Immature natural killer cell (primary cell): ENCODE data around the gene RFNG. TPM values are rescaled to one million over a fixed set of nuclear protein-coding genes. Genes with fewer than 3 reads are reported as not detected.

Source experiments
- DNase-seq, 3 donors: peaks; one replicate each; pipeline ENCODE4 v3.0.0; 2022; ENCODE audit warnings: mixed read lengths in 1 of 3
- H3K27ac Mint-ChIP-seq, 6 donors: one replicate each; pipeline ENCODE4 v1.8.0; 2020; ENCODE audit warnings: mixed read lengths in 6 of 6, mild to moderate bottlenecking in 5 of 6, inconsistent platforms in 4 of 6, moderate library complexity in 3 of 6
- H3K27me3 Mint-ChIP-seq, 3 donors: one replicate each; pipeline ENCODE4 v1.8.0; 2020 to 2021; ENCODE audit warnings: low read depth in 3 of 3, mild to moderate bottlenecking in 3 of 3, mixed read lengths in 3 of 3, moderate library complexity in 3 of 3, inconsistent platforms in 1 of 3
- H3K36me3 Mint-ChIP-seq, 3 donors: one replicate each; pipeline ENCODE4 v1.8.0; 2020; ENCODE audit warnings: mixed read lengths in 3 of 3, inconsistent platforms in 2 of 3, mild to moderate bottlenecking in 2 of 3
- H3K4me1 Mint-ChIP-seq, 2 donors: one replicate each; pipeline ENCODE4 v1.8.0; 2020; ENCODE audit warnings: inconsistent platforms in 2 of 2, mild to moderate bottlenecking in 2 of 2, mixed read lengths in 2 of 2, moderate library complexity in 1 of 2
- H3K4me3 Mint-ChIP-seq, 5 donors: one replicate each; pipeline ENCODE4 v1.8.0; 2020; ENCODE audit warnings: mild to moderate bottlenecking in 5 of 5, mixed read lengths in 5 of 5, inconsistent platforms in 3 of 5, moderate library complexity in 3 of 5
- H3K9me3 Mint-ChIP-seq, 6 donors: one replicate each; pipeline ENCODE4 v1.8.0; 2020; ENCODE audit warnings: mild to moderate bottlenecking in 6 of 6, mixed read lengths in 6 of 6, inconsistent platforms in 4 of 6, moderate library complexity in 3 of 6
- polyA plus RNA-seq, 3 donors: library from polyadenylated mRNA; unstranded; fragments of 300-500 nt; fragmentation: Illumina TruSeq; gene quantifications; one replicate each; pipeline ENCODE4 v1.2.3, GENCODE V29; 2021

RFNG gene, protein sequence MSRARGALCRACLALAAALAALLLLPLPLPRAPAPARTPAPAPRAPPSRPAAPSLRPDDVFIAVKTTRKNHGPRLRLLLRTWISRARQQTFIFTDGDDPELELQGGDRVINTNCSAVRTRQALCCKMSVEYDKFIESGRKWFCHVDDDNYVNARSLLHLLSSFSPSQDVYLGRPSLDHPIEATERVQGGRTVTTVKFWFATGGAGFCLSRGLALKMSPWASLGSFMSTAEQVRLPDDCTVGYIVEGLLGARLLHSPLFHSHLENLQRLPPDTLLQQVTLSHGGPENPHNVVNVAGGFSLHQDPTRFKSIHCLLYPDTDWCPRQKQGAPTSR
- polyA plus RNA-seq, result 1 to 10 TPM; 2.2 to 3.7 (median 3.2) TPM

DNA sequence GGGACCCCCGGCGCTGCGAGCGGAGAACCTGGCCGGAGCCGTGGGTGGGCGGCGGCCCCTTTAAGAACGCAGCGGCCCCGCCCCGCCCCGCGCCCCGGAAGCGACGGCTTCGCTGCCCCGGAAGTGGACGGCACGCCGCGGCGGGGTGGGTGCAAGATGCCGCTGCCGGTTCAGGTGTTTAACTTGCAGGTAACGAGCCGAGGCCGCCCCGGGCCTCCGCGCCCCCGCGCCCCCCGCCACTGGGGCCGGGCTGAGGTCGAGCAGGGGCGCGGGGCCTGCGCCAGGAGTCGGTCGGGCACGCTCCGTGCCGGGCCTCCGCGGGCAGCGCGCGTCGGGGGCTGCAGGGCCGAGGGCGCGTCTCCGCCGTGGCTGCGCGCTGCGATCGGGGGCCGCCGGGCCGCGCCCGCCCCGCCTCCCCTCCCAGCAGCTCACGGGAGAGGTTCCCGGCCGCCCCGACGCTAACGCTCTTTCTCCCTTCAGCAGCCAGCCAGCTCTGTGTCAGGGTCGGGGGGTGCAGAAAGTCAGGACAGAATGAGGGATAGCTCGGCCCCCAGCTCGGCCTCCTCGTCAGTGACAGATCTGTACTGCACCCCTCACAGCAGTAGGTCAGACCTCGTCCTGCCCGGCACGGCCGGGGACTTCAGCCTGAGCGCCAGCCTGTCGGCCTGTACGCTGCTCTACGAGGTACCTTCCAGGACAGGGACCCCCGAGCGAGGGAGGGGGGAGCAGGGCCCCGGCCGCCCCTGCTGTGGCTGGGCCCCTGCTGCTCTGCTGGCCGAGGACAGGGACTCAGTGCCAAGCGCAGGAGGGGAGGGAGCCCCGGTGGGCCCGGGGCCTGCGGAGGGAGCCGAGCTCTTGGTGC, at the start of gene RFNG, which contains the start of gene GPS1:
Gene RFNG, minus strand, starts transcription at position 36 of the 862 bp plus-strand sequence. CDS start 45 bp downstream, outside the sequence.
Gene GPS1, plus strand, starts transcription at position 123 of the 862 bp plus-strand sequence. Its CDS starts 34 bp downstream, at position 157.
- Mint-ChIP-seq H3K4me1 (peaks cover 7 to 25% of the 10 kb centered on the region in 2 donors), H3K9me3 (no peaks in the 10 kb centered on the region), H3K27ac (peak within 1 kb of the TSS in 4 of 6 donors; percentile 14 to 84 (median 74)), H3K36me3 (no peaks in the 10 kb centered on the region), H3K27me3 (peaks cover 0 to 2% (median 0%) of the 10 kb centered on the region in 3 donors), H3K4me3 (peak within 1 kb of the TSS; percentile 79 to 87 (median 80))
- peak; percentile 69 to 73 (median 73) for DNase-seq

DNA sequence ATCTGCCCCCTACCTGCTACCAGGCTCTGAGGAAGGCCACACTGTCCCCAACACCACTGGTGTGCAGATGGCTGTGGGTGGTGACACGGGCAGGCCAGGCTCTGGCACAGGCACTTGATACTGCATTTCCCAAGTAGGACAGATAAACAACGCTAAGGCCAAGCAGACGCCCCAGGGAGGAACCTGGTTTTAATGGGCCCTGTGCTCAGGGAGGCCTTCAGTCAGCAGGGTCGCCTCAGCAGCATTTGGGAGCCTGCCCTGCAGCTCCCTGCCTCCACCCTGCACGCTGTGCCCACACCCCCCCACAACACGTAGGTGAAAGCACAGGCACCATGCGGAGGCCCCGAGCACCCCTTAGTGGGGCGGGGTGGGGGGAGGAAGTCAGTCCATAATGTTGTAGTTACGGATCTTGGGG, 49.7 kb upstream of the RFNG start:
- no peak overlapping the region for H3K4me3 Mint-ChIP-seq
- no peaks in the 10 kb centered on the region for H3K9me3 Mint-ChIP-seq
- H3K4me1 Mint-ChIP-seq, result peaks cover 5 to 15% of the 10 kb centered on the region in 2 donors
- H3K27ac Mint-ChIP-seq, result no peak overlapping the region
- no peak for DNase-seq
- peaks cover 0 to 8% (median 0%) of the 10 kb centered on the region in 3 donors for H3K27me3 Mint-ChIP-seq
- no peaks in the 10 kb centered on the region for H3K36me3 Mint-ChIP-seq

DNA sequence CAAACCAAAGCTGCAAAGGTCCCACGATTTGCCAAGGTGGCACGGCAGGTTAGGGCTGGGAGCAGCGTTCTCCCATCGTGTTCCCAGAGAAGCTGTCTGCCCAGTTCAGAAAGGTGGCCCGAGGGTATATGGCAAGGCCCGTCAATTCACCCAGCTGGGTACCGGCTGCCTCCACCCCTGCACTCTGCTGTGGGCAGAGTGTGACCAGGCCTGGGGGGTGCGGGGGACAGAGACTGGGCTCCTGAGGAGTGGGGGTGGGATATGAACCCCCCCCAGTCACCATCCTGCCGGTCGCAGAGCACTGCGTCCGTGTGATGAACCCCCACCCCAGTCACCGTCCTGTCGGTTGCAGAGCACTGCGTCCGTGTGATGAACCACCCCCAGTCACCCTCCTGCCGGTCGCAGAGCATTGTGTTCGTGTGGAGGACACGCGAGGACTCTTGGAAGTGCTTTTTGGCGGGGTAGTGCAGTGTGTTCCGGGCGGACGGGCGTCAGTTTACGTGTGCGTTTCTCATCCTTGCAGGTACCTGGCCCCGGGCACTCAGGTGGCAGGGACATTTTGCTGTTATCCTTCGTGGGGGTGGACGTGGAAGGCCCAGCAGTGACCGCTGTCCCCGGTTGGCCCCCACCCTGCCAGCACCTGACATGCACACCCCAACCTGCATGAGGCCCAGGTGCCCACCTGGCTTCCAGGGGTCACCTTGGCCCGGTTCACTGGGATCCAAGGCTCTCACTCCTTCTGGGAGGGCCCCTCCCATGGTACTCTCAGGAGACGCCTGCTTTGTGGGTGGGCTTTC, 49.1 kb upstream of the RFNG start:
- Mint-ChIP-seq H3K9me3 (no peaks in the 10 kb centered on the region), H3K4me3 (peak overlapping the region in 3 of 5 donors; percentile 30 to 74 (median 66)), H3K27ac (no peak overlapping the region), H3K4me1 (peaks cover 0 to 12% of the 10 kb centered on the region in 2 donors), H3K36me3 (no peaks in the 10 kb centered on the region), H3K27me3 (peaks cover 0 to 8% (median 0%) of the 10 kb centered on the region in 3 donors)
- DNase-seq, result no peak

DNA sequence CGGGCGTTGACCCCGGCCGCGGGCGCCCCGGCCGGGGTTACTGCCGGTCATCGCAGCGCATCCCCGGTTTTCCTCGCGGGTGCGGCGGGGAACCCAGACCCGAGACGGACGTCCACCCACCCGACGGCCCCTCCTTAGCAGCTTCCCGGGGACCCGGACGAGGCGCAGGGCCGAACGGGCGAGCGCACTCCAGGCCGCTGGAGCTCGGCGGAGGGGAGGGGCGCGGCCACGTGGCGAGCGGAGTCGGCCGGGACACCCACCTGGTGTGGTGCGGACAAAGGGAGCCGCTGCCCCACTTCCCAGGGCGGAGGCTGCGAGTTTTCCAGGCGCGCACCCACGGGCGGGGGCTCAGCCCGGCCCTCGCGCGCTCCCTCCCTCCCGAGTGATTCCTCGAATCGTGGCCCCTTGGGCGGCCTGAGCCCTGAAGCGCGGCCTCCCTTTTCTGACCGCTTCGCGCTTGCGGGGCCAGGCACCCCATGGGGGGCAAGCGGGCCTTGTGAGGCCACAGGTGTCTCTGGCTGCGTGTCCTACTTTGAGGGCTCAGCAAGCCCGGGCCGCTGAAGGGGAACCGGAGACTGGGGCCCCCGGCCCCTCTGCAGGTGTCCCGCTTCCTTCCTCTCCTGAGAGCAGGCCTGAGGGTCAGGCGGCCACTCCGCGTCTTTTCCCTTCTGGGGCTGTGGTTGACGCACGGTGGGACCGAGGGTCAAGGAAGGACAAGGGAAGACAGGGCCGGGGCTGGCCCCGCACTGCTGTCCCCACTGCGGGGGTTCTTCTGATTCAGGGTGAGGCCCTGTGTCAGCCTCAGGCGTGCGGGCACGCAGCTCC, 47.5 kb upstream of the RFNG start:
- Mint-ChIP-seq H3K9me3 (no peaks in the 10 kb centered on the region), H3K27ac (peak overlapping the region in 5 of 6 donors; percentile 34 to 82 (median 43)), H3K36me3 (no peaks in the 10 kb centered on the region), H3K4me3 (peak overlapping the region; percentile 62 to 79 (median 66)), H3K27me3 (peaks cover 0 to 8% (median 0%) of the 10 kb centered on the region in 3 donors), H3K4me1 (peaks cover 0 to 9% of the 10 kb centered on the region in 2 donors)
- no peak for DNase-seq

DNA sequence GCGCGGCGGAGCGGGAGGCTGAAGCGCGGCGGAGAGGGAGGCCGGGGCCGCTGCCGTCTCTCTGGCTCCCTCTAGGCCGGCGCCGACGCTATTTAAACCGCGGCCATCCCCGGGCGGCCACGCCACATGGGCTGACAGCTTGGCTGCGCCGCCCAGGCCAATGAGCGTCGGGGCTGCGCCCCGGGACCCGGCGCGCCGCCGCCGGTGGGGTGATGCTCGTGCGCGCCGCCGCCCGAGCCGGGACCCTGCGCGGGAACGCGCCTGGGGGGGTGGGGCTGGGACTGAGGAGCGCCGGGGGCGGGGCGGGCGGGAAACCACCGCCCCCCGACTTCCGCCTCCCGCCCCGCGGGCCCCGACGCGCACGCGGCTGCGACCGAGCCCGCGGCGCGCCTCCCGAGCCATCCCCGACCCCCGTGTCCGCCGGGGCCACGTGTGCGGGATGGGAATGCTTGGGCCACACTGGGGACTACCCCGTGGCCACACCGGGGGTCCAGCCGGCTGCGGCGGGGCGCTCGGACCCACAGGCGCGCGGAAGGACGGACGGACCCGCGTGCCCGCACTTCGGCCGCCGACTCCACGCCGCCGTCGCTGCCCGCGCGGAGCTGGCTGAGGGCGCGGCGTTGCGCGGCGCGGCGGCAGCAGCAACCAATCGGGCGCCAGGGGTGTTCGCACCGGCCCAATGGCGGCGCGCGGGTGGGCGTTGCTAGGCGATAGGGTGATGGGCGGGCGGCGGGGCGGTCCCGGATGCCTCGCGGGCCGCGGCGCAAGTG, 46.7 kb upstream of the RFNG start, which contains the start of gene FASN:
Gene FASN, minus strand, starts transcription at position 68 of the 770 bp plus-strand sequence. CDS start 1,791 bp downstream, outside the sequence.
- peak; percentile 91 to 93 (median 92) for DNase-seq
- H3K27me3 Mint-ChIP-seq, result peaks cover 0 to 8% (median 0%) of the 10 kb centered on the region in 3 donors
- peak within 1 kb of the TSS in 2 of 6 donors; percentile 32 to 46 for H3K27ac Mint-ChIP-seq
- peak within 1 kb of the TSS; percentile 35 to 73 (median 65) for H3K4me3 Mint-ChIP-seq
- peaks cover 0 to 9% of the 10 kb centered on the region in 2 donors for H3K4me1 Mint-ChIP-seq
- H3K36me3 Mint-ChIP-seq, result no peaks in the 10 kb centered on the region
- H3K9me3 Mint-ChIP-seq, result no peaks in the 10 kb centered on the region

DNA sequence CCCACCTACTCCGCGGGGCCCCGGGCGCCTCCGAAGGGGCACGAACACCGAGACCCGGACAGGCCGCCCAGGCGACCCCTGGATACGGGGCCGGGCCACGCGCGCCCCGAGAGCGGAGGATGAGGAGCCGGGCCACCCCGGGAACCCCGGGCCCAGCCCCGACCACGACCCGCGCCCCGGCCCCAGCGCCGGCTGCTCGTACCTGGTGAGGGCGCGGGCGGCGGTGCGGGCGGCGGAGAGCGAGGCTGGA, 46.2 kb upstream of the RFNG start:
- Mint-ChIP-seq H3K4me3 (peak overlapping the region in 4 of 5 donors; percentile 62 to 73 (median 68)), H3K27me3 (peaks cover 0 to 8% (median 0%) of the 10 kb centered on the region in 3 donors), H3K9me3 (no peaks in the 10 kb centered on the region), H3K4me1 (peaks cover 0 to 9% of the 10 kb centered on the region in 2 donors), H3K36me3 (no peaks in the 10 kb centered on the region), H3K27ac (peak overlapping the region in 2 of 6 donors; percentile 32 to 46)
- no peak for DNase-seq

DNA sequence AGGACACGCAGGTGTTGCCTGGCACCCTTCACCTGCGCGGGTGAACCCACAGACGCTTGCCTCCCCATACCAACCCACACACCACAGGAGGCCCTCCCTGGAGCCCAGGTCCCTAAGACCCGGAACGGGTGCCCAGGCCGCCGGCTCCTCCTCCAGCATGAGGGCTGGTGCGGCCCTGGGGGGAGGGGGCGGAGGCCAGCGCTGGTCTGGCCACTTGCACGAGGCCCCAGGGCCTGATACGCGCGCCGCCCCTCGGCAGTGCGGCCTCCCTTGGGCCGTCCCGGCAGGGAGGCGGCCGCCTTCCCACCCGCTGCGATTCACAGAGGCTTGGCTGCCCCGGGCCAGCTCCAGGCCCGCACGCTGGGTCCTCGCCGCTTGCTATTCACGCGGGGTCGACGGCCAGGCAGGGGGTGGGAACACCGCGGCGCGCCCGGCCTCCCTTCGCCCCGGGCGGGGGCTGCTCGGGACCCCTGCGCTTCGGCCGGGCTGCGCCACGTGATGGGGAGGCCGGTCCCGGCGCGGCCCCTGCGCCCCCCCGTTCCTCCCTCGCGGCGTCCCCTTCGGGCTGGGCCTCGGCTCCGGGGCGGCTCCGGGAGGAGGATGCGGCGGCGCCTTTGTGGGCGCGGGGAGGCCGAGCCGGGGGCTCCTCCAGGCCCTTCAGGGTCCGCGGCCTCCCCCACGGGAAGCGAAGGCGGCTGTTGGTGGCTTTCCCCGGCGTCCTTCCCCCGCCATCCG, 45.7 kb upstream of the RFNG start:
- Mint-ChIP-seq H3K4me3 (peak overlapping the region in 3 of 5 donors; percentile 35 to 62 (median 46)), H3K36me3 (no peaks in the 10 kb centered on the region), H3K4me1 (peaks cover 0 to 9% of the 10 kb centered on the region in 2 donors), H3K9me3 (no peaks in the 10 kb centered on the region), H3K27me3 (peaks cover 0 to 8% (median 0%) of the 10 kb centered on the region in 3 donors), H3K27ac (peak overlapping the region in 1 of 6 donors; percentile 32)
- peak; percentile 7 to 30 (median 14) for DNase-seq

DNA sequence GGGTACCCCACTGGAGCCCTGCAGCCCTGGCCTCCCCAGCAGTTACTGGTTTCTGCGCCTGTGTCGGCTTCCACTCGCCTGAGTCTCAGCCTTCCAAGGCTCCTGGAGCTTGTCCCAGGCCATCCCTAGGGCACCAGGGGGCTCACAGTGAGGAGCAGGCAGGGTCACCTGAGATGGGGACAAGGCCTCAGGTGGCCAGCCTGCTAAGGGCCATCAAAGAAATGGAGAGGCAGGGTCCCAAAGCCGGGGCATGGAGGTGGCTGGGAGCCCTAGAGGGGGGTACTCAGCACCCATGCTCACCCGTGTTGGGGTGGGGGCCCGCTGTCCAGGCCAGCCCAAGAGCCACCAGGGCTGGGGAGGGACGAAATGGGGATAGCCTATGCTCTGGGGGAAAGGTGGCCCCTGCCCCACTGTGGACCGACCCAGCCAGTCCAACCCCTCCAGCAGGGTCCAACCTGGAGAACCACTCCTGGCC, 45.1 kb upstream of the RFNG start:
- Mint-ChIP-seq H3K4me3 (peak overlapping the region in 4 of 5 donors; percentile 35 to 62 (median 44)), H3K27me3 (peaks cover 0 to 8% (median 0%) of the 10 kb centered on the region in 3 donors), H3K36me3 (no peaks in the 10 kb centered on the region), H3K9me3 (no peaks in the 10 kb centered on the region), H3K4me1 (peaks cover 0 to 9% of the 10 kb centered on the region in 2 donors), H3K27ac (peak overlapping the region in 1 of 6 donors; percentile 42)
- DNase-seq, result no peak

DNA sequence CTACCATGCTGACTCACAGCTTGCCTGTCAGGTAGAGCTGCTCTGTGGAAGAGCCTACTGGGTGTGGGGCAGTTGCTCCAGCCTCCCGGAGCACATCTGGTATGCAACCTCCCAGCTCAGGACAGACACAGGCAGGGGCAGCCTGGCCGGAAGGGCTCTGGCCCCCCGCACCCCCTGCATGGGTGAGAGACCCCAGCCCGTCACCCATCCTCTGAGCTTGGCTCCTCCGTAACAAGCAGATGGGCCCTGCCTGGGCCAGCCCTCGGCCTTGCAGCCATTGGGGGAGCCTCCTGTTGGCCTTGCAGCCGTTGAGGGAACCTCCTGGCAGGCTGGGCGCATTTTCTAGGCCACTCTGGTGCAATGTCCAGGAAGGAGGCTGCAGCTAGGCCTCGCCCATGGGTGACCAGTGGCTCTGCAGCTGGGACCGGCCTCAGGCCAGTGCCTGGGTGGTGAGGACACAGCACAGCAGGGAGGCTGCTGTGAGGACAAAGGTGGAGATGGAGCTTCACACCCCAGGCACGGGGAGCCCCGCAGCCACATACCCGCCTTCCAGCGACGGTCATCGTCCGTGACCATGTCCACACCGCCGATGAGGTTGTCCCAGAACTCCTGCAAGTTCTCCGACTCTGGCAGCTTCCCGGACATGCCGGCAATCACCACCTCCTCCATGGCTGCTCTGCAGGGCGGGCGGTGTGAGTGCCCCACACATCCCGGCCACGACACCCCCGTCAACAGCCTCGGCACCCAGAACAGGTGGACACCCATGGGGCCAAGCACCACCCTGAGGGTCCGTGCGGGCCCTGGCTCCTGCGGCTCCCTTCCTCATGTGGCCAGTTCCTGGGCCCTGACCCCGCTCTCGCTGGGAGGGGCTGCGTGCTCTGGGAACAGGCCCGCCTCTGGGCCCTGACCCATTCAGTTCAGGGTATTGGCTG, 44.4 kb upstream of the RFNG start:
- H3K27me3 Mint-ChIP-seq, result peaks cover 0 to 8% (median 0%) of the 10 kb centered on the region in 3 donors
- DNase-seq, result no peak
- peaks cover 0 to 9% of the 10 kb centered on the region in 2 donors for H3K4me1 Mint-ChIP-seq
- no peak overlapping the region for H3K27ac Mint-ChIP-seq
- peak overlapping the region in 4 of 5 donors; percentile 13 to 38 (median 32) for H3K4me3 Mint-ChIP-seq
- H3K36me3 Mint-ChIP-seq, result no peaks in the 10 kb centered on the region
- no peaks in the 10 kb centered on the region for H3K9me3 Mint-ChIP-seq

DNA sequence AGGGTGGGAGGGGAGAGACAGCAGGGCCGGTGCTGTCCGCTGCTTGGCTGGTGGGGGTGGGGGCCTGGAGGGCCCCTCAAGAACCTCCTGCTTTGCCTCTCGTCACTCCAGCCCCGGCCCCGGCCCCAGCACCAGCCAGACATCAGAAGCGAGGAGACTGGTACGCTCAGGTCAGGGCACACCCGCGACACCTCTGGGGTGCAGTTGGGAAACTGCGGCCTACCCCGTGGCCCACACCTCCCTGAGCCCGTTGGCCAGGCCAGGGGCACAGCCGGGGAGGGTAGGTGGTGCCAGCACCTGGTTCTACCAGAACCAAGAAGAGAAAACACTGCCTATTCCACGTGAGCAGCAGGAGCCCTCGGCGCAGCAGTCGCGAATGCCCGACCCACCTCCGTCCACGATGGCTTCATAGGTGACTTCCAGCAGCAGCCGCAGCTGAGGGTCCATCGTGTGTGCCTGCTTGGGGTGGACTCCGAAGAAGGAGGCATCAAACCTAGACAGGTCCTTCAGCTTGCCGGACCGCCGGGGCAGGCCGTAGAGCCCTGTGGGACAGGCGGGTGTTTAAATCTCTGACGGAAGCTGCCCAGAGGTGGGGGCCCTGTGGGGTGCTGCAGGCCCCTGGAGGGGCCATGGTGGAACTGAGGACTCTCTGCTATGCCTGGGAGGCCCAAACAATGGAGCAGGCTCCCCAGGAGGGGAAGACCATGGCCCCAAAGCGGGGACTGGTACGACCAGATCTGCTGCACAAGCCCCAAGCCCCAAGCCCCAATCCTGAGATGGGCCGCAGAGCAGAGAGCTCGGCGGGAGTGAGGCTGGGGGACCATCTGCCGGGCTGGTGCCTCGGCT, 43.5 kb upstream of the RFNG start:
- Mint-ChIP-seq H3K9me3 (no peaks in the 10 kb centered on the region), H3K27ac (no peak overlapping the region), H3K4me1 (peaks cover 0 to 9% of the 10 kb centered on the region in 2 donors), H3K36me3 (no peaks in the 10 kb centered on the region), H3K27me3 (peaks cover 0 to 8% (median 0%) of the 10 kb centered on the region in 3 donors), H3K4me3 (no peak overlapping the region)
- DNase-seq, result no peak
